GM18951 (cell line): ENCODE data around the gene DLG1.

ENCODE experiments used
- POLR2A ChIP-seq: IDR thresholded peaks from 4 replicates; pipeline ENCODE4 v1.6.1; 2011; ENCODE audit warnings: mild to moderate bottlenecking; ENCODE audit not compliant: insufficient read length, insufficient read depth; ENCODE audit errors: extremely low read depth
- in situ Hi-C: fragments of 300-500 bp; cut with MboI; formaldehyde crosslinking; loops from one replicate; pipeline ENCODE4 v1.12.0; 2022; ENCODE audit warnings: low sequenced_read_pairs, mixed read lengths, inconsistent platforms; ENCODE audit not compliant: unreplicated experiment

The DLG1 gene

GRCh38 chr3:197260491-197261163 is 37.8 kb downstream of the DLG1 start:
- in situ Hi-C loops = loop anchor here (25.0 kb wide), 1 partner anchor 252 kb away; no protein-coding TSS in a partner anchor

GRCh38 chr3:197259096-197259495 is 39.3 kb downstream of the DLG1 start:
- in situ Hi-C loops = loop anchor here (25.0 kb wide), 1 partner anchor 253 kb away; no protein-coding TSS in a partner anchor
- no peak for TF ChIP-seq POLR2A

More at GRCh38 chr3:197260491-197261163, 37.8 kb downstream of the DLG1 start:
- TF ChIP-seq POLR2A = no peak

GRCh38 chr3:197258168-197258755 is 40.1 kb downstream of the DLG1 start:
- TF ChIP-seq POLR2A = no peak
- in situ Hi-C loops = loop anchor here (25.0 kb wide), 1 partner anchor 254 kb away; no protein-coding TSS in a partner anchor

GRCh38 chr3:197257711-197258110 is 40.7 kb downstream of the DLG1 start:
- no peak for TF ChIP-seq POLR2A
- in situ Hi-C loops = loop anchor here (25.0 kb wide), 1 partner anchor 255 kb away; no protein-coding TSS in a partner anchor

GRCh38 chr3:197256836-197257444 is 41.5 kb downstream of the DLG1 start:
- TF ChIP-seq POLR2A = no peak
- in situ Hi-C loops = loop anchor here (25.0 kb wide), 1 partner anchor 255 kb away; no protein-coding TSS in a partner anchor

- no peak for TF ChIP-seq POLR2A
- in situ Hi-C loops = loop anchor here (25.0 kb wide), 1 partner anchor 256 kb away; no protein-coding TSS in a partner anchor
Measured at GRCh38 chr3:197256104-197256503, 42.3 kb downstream of the DLG1 start.

GRCh38 chr3:197253238-197253947 is 45.0 kb downstream of the DLG1 start:
- in situ Hi-C loops = loop anchor here (25.0 kb wide), 1 partner anchor 259 kb away; no protein-coding TSS in a partner anchor

GRCh38 chr3:197249542-197249941 is 48.9 kb downstream of the DLG1 start:
- in situ Hi-C loops = no loop called here
- no peak for TF ChIP-seq POLR2A

More at GRCh38 chr3:197253238-197253947, 45.0 kb downstream of the DLG1 start:
- TF ChIP-seq POLR2A = no peak

GRCh38 chr3:197248341-197248740 is 50.1 kb downstream of the DLG1 start:
- no peak for TF ChIP-seq POLR2A
- in situ Hi-C loops = no loop called here

GRCh38 chr3:197244751-197245150 is 53.7 kb downstream of the DLG1 start:
- TF ChIP-seq POLR2A = no peak
- in situ Hi-C loops = no loop called here

GRCh38 chr3:197242784-197243432 is 55.5 kb downstream of the DLG1 start:
- no peak for TF ChIP-seq POLR2A
- in situ Hi-C loops = no loop called here

GRCh38 chr3:197241173-197241572 is 57.2 kb downstream of the DLG1 start:
- in situ Hi-C loops = no loop called here
- no peak for TF ChIP-seq POLR2A
